ENCODE data around the gene MAPK8IP3. TPM values are rescaled to one million over a fixed set of nuclear protein-coding genes. Genes with fewer than 3 reads are reported as not detected.

The MAPK8IP3 gene
- total RNA-seq, 1 experiment from 2014 or later: 77.4 TPM

- Mint-ChIP-seq H3K27me3 (ENCODE audit: insufficient read depth, unreplicated experiment) (no peaks in the 10 kb centered on the region), H3K4me3 (ENCODE audit: unreplicated experiment) (peak overlapping the region; percentile 17), H3K9me3 (ENCODE audit: unreplicated experiment) (no peaks in the 10 kb centered on the region), H3K36me3 (ENCODE audit: insufficient read depth, unreplicated experiment) (peaks cover 48% of the 10 kb centered on the region), H3K4me1 (ENCODE audit: insufficient read depth, unreplicated experiment) (peaks cover 34% of the 10 kb centered on the region), H3K27ac (ENCODE audit: low read depth, unreplicated experiment) (peak overlapping the region; percentile 89)
- intact Hi-C loops (cut with micrococcal nuclease): loop anchor here (1.0 to 2.0 kb wide), 2 partner anchors 8 to 25 kb away; partner anchors contain the start of gene NME3
- CTCF ChIA-PET: interaction anchor here (0.6 to 2.2 kb wide), 10 partner anchors 10 to 40 kb away, joined by 3 to 13 read pairs (median 4); partner anchors contain the start of genes EME2 and MAPK8IP3
- DNase-seq (ENCODE audit: unreplicated experiment): peak; percentile 94
- POLR2A ChIA-PET: interaction anchor here (0.7 to 5.3 kb wide), 20 partner anchors 9 to 325 kb away, joined by 3 to 95 read pairs (median 6); partner anchors contain the start of genes EME2, IFT140, JPT2 and MAPK8IP3
- BruUV-seq (replicated peaks): TSS peak; percentile 22
- no peak for TF ChIP-seq CTCF (IDR thresholded peaks at IDR 0.05; ENCODE audit: unreplicated experiment)
Measured at GRCh38 chr16:1745900-1746692, 40.1 kb downstream of the MAPK8IP3 start.

DNA sequence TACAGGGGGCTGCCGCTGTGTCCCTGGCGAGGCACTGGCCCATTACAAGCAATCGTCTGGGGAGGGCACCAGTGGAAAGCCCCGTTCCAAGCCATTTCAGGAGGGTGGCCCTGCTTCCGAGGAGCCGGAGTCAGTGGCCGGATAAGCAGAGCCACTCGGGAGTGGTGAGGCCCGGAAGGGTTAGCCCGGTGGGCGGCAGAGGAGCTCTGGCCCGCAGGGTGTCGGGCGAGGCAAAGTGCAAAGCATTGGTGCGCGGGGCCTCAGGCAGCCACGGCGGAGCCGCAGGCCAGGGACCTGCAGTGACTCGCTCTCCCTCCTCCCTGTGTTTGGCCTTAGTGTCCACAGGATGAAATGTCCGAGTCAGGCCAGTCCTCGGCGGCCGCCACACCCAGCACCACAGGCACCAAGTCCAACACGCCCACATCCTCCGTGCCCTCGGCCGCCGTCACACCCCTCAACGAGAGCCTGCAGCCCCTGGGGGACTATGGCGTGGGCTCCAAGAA lies 40.7 kb downstream of the MAPK8IP3 start:
- POLR2A ChIA-PET: interaction anchor here (0.9 to 5.3 kb wide), 14 partner anchors 8 to 326 kb away, joined by 3 to 95 read pairs (median 15); partner anchors contain the start of genes EME2, JPT2, MAPK8IP3 and MRPS34
- CTCF ChIA-PET: interaction anchor here (0.6 to 1.9 kb wide), 6 partner anchors 9 to 41 kb away, joined by 3 to 6 read pairs (median 4); partner anchors contain the start of genes EME2 and MAPK8IP3
- no TSS peak for BruUV-seq (replicated peaks)
- H3K27me3 Mint-ChIP-seq (ENCODE audit: insufficient read depth, unreplicated experiment): no peaks in the 10 kb centered on the region
- intact Hi-C loops (cut with micrococcal nuclease): loop anchor here (1.0 kb wide), 1 partner anchor 8 kb away; no protein-coding TSS in a partner anchor
- H3K9me3 Mint-ChIP-seq (ENCODE audit: unreplicated experiment): no peaks in the 10 kb centered on the region
- peaks cover 48% of the 10 kb centered on the region for H3K36me3 Mint-ChIP-seq (ENCODE audit: insufficient read depth, unreplicated experiment)
- no peak for TF ChIP-seq CTCF (IDR thresholded peaks at IDR 0.05; ENCODE audit: unreplicated experiment)
- peak; percentile 42 for DNase-seq (ENCODE audit: unreplicated experiment)
- H3K27ac Mint-ChIP-seq (ENCODE audit: low read depth, unreplicated experiment): peak overlapping the region; percentile 89
- peaks cover 34% of the 10 kb centered on the region for H3K4me1 Mint-ChIP-seq (ENCODE audit: insufficient read depth, unreplicated experiment)
- H3K4me3 Mint-ChIP-seq (ENCODE audit: unreplicated experiment): peak overlapping the region; percentile 17

GRCh38 chr16:1747934-1748333 lies 41.9 kb downstream of the MAPK8IP3 start:
- Mint-ChIP-seq H3K4me3 (ENCODE audit: unreplicated experiment) (no peak overlapping the region), H3K36me3 (ENCODE audit: insufficient read depth, unreplicated experiment) (peaks cover 56% of the 10 kb centered on the region), H3K4me1 (ENCODE audit: insufficient read depth, unreplicated experiment) (peaks cover 34% of the 10 kb centered on the region), H3K27ac (ENCODE audit: low read depth, unreplicated experiment) (no peak overlapping the region), H3K9me3 (ENCODE audit: unreplicated experiment) (no peaks in the 10 kb centered on the region), H3K27me3 (ENCODE audit: insufficient read depth, unreplicated experiment) (no peaks in the 10 kb centered on the region)
- TF ChIP-seq CTCF (IDR thresholded peaks at IDR 0.05; ENCODE audit: unreplicated experiment): no peak
- intact Hi-C loops (cut with micrococcal nuclease): no loop called here
- DNase-seq (ENCODE audit: unreplicated experiment): no peak
- POLR2A ChIA-PET: interaction anchor here (3.4 kb wide), 1 partner anchor 34 kb away, joined by 26 read pairs; the partner anchor contains the start of genes NUBP2 and SPSB3
- CTCF ChIA-PET: interaction anchor here (0.7 kb wide), 1 partner anchor 16 kb away, joined by 3 read pairs; no protein-coding TSS in a partner anchor
- no TSS peak for BruUV-seq (replicated peaks)

All from MCF 10A (cell line).